HepG2 (cell line): ENCODE measurements around the gene CAPRIN2. TPM values are rescaled to one million over a fixed set of nuclear protein-coding genes. Genes with fewer than 3 reads are reported as not detected.

Experiments used
- FOXM1 ChIP-seq: sonication (generic); formaldehyde crosslinking; IDR thresholded peaks from 2 replicates; pipeline ENCODE4 v1.5.0; 2020; ENCODE audit warnings: missing genetic modification reagents
- NFAT5 ChIP-seq: sonication (generic); formaldehyde crosslinking; IDR thresholded peaks from 2 replicates; pipeline ENCODE4 v1.4.0; 2020; ENCODE audit warnings: missing genetic modification reagents
- NR2C2 ChIP-seq: sonication (generic); formaldehyde crosslinking; IDR thresholded peaks from 2 replicates; pipeline ENCODE4 v1.4.0; 2020; ENCODE audit warnings: missing genetic modification reagents, mild to moderate bottlenecking, moderate library complexity, borderline replicate concordance
- SOX13 ChIP-seq, 3 experiments: fragments of 450-650 bp in 1 of 3; sonication (generic) in 1 of 3; formaldehyde crosslinking in 1 of 3; IDR thresholded peaks in 2 of 3; conservative IDR thresholded peaks in 1 of 3; 2 replicates each; pipeline versions ENCODE4 v1.5.0 to v1.6.1; 2016 to 2020; ENCODE audit warnings: antibody characterized with exemption in 1 of 3, mild to moderate bottlenecking in 1 of 3, missing compliant biosample characterization in 1 of 3, missing genetic modification reagents in 1 of 3, moderate library complexity in 1 of 3
- SRSF1 ChIP-seq: fragments of 200-400 bp; formaldehyde crosslinking; optimal IDR thresholded peaks from 2 replicates; pipeline ENCODE3; 2017; ENCODE audit warnings: mild to moderate bottlenecking, low read depth, low read length, moderate library complexity
- WIZ ChIP-seq: sonication (generic); formaldehyde crosslinking; IDR thresholded peaks from 2 replicates; pipeline ENCODE4 v1.5.1; 2020; ENCODE audit warnings: mild to moderate bottlenecking, missing genetic modification reagents
- ZBTB37 ChIP-seq: sonication (generic); formaldehyde crosslinking; IDR thresholded peaks from 2 replicates; pipeline ENCODE4 v1.4.0; 2020; ENCODE audit warnings: mild to moderate bottlenecking, missing genetic modification reagents
- ZNF101 ChIP-seq: sonication (generic); formaldehyde crosslinking; IDR thresholded peaks from 2 replicates; pipeline ENCODE4 v1.4.0; 2020; ENCODE audit warnings: mild to moderate bottlenecking, low read depth, missing genetic modification reagents, borderline replicate concordance
- ZNF264 ChIP-seq: sonication (generic); formaldehyde crosslinking; IDR thresholded peaks from 2 replicates; pipeline ENCODE4 v1.4.0; 2020; ENCODE audit warnings: missing genetic modification reagents
- ZNF333 ChIP-seq: sonication (generic); formaldehyde crosslinking; IDR thresholded peaks from 2 replicates; pipeline ENCODE4 v1.4.0; 2020; ENCODE audit warnings: mild to moderate bottlenecking, missing genetic modification reagents, borderline replicate concordance
- ZNF563 ChIP-seq: sonication (generic); formaldehyde crosslinking; IDR thresholded peaks from 2 replicates; pipeline ENCODE4 v1.8.0; 2022; ENCODE audit warnings: mild to moderate bottlenecking, moderate library complexity, missing genetic modification reagents
- ZNF678 ChIP-seq: sonication (generic); formaldehyde crosslinking; IDR thresholded peaks from 2 replicates; pipeline ENCODE4 v1.4.0; 2020; ENCODE audit warnings: mild to moderate bottlenecking, missing genetic modification reagents
- ZNF746 ChIP-seq: sonication (generic); formaldehyde crosslinking; IDR thresholded peaks from 2 replicates; pipeline ENCODE4 v1.8.0; 2022; ENCODE audit warnings: mild to moderate bottlenecking, missing genetic modification reagents
- ZNF749 ChIP-seq: sonication (generic); formaldehyde crosslinking; IDR thresholded peaks from 2 replicates; pipeline ENCODE4 v1.8.0; 2022; ENCODE audit warnings: mild to moderate bottlenecking, missing genetic modification reagents, moderate library complexity, borderline replicate concordance
- polyA plus RNA-seq, 8 experiments: library from polyadenylated mRNA; depleted of rRNA in 3 of 8; stranded (reverse) in 7 of 8; unstranded in 1 of 8; fragments of >200 nt; fragmentation: Illumina TruSeq in 4 of 8; extraction: Trizol in 4 of 8; gene quantifications; 2 replicates each; pipeline versions ENCODE4 v1.2.1 to v1.2.3, GENCODE V29; 2011 to 2016; ENCODE audit warnings: low read depth in 4 of 8, missing spikeins in 1 of 8, mixed read lengths in 1 of 8; ENCODE audit not compliant: insufficient read depth in 1 of 8
- total RNA-seq, 5 experiments: library from RNA; depleted of rRNA; stranded (reverse); fragments of >200 nt; fragmentation: Illumina TruSeq; extraction: Trizol; gene quantifications; 2 replicates each; pipeline ENCODE4 v1.2.3, GENCODE V29; 2016; ENCODE audit warnings: low read depth in 1 of 5
- TF ChIP-seq, protein P1 (sequence below): sonication (generic); formaldehyde crosslinking; IDR thresholded peaks from 2 replicates; pipeline ENCODE4 v1.4.0; 2020; ENCODE audit warnings: missing genetic modification reagents
- TF ChIP-seq, protein P2 (sequence below): sonication (generic); formaldehyde crosslinking; IDR thresholded peaks from 2 replicates; pipeline ENCODE4 v1.8.0; 2022; ENCODE audit warnings: mild to moderate bottlenecking, missing genetic modification reagents, borderline replicate concordance
- TF ChIP-seq, protein P3 (sequence below): sonication (generic); formaldehyde crosslinking; IDR thresholded peaks from 2 replicates; pipeline ENCODE4 v1.5.0; 2020; ENCODE audit warnings: missing genetic modification reagents, mild to moderate bottlenecking, borderline replicate concordance

Gene CAPRIN2
- total and polyA plus RNA-seq, 2 of the 13 experiments (the other 11 are each of a cell fraction or from before 2014, with no cell fraction given) = 21.7 to 30.6 TPM

GRCh38 chr12:30695199-30696102, 59.3 kb downstream of the CAPRIN2 start, which contains the start of gene IPO8 (continued):
- TF ChIP-seq ZNF101 (CRISPR knock-in tag) (no peak), NR2C2 (CRISPR knock-in tag) (peak; percentile 90), SRSF1 (peak; percentile 69), ZNF678 (CRISPR knock-in tag) (no peak), ZNF333 (CRISPR knock-in tag) (no peak), ZNF264 (CRISPR knock-in tag) (peak; percentile 51; the same call in 1 of the 2 replicates), FOXM1 (CRISPR knock-in tag) (no peak), WIZ (no peak), ZNF563 (CRISPR knock-in tag) (peak; percentile 62), ZBTB37 (CRISPR knock-in tag) (no peak), NFAT5 (CRISPR knock-in tag) (peak; percentile 42; the same call in 1 of the 2 replicates), ZNF749 (CRISPR knock-in tag) (no peak; the same call in 1 of the 2 replicates), SOX13 (IDR thresholded peaks at IDR 0.05) (no peak), SOX13 (CRISPR knock-in tag; conservative IDR thresholded peaks at IDR 0.05 in 1 of 2, IDR thresholded peaks at IDR 0.05 in 1 of 2) (no peak; a peak in 1 of 4 replicates), ZNF746 (peak; percentile 88)
- TF ChIP-seq, protein P1, sequence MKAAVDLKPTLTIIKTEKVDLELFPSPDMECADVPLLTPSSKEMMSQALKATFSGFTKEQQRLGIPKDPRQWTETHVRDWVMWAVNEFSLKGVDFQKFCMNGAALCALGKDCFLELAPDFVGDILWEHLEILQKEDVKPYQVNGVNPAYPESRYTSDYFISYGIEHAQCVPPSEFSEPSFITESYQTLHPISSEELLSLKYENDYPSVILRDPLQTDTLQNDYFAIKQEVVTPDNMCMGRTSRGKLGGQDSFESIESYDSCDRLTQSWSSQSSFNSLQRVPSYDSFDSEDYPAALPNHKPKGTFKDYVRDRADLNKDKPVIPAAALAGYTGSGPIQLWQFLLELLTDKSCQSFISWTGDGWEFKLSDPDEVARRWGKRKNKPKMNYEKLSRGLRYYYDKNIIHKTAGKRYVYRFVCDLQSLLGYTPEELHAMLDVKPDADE (CRISPR knock-in tag) = no peak
- TF ChIP-seq, protein P2, sequence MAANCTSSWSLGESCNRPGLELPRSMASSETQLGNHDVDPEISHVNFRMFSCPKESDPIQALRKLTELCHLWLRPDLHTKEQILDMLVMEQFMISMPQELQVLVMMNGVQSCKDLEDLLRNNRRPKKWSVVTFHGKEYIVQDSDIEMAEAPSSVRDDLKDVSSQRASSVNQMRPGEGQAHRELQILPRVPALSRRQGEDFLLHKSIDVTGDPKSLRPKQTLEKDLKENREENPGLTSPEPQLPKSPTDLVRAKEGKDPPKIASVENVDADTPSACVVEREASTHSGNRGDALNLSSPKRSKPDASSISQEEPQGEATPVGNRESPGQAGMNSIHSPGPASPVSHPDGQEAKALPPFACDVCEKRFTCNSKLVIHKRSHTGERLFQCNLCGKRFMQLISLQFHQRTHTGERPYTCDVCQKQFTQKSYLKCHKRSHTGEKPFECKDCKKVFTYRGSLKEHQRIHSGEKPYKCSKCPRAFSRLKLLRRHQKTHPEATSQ = no peak
- TF ChIP-seq, protein P3, sequence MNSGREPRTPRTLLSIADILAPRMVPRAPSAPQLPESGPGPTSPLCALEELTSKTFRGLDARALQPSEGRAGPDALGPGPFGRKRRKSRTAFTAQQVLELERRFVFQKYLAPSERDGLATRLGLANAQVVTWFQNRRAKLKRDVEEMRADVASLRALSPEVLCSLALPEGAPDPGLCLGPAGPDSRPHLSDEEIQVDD (CRISPR knock-in tag) = no peak
